Caco-2 (cell line): ENCODE data around the gene TRAPPC4. TPM values are rescaled to one million over a fixed set of nuclear protein-coding genes. Genes with fewer than 3 reads are reported as not detected.
A peak's percentile ranks its signal among the peaks of the same experiment; 100 is the strongest.
"Not testable (repeated sequence)": the region's sequence is repeated elsewhere in the genome, so short reads cannot be mapped to it uniquely, and the experiment has no call there.

ENCODE experiments used
- BruUV-seq: library from RNA; stranded (reverse); fragments of 400-500 nt; replicated peaks from 2 replicates; lab custom pipeline; 2021; lab: Mats Ljungman, UMichigan
- CTCF ChIA-PET: fragments of 300-600 bp; sonication (Branson Sonifier 250); formaldehyde crosslinking; loops from one replicate; lab custom pipeline; 2022; ENCODE audit warnings: antibody characterized with exemption; lab: Charles Lee
- POLR2A ChIA-PET: fragments of 300-600 bp; sonication (Branson Sonifier 250); formaldehyde crosslinking; loops from one replicate; lab custom pipeline; 2022; ENCODE audit warnings: antibody characterized with exemption; lab: Charles Lee
- DNase-seq, 2 experiments: peaks; one replicate each; pipeline versions ENCODE4 v3.0.0 to v3.0.0-alpha.2; 2020 to 2022
- H3K27me3 ChIP-seq: replicated peaks from 2 replicates; pipeline ENCODE4 v1.6.0; 2011; ENCODE audit warnings: low read length; ENCODE audit not compliant: control insufficient read depth, insufficient read depth
- H3K36me3 ChIP-seq: 2 replicates; pipeline ENCODE4 v1.5.1; 2011; ENCODE audit warnings: low read length; ENCODE audit not compliant: control insufficient read depth, insufficient read depth
- H3K4me1 ChIP-seq: fragments of 250-450 bp; sonication (Bioruptor Pico); 2 replicates; pipeline ENCODE4 v1.5.1; 2020; ENCODE audit warnings: mild to moderate bottlenecking
- H3K4me3 ChIP-seq: 2 replicates; pipeline ENCODE4 v1.5.1; 2011; ENCODE audit warnings: low read depth, mild to moderate bottlenecking, control low read depth, low read length
- H3K9me3 ChIP-seq: fragments of 250-450 bp; sonication (Bioruptor Pico); 2 replicates; pipeline ENCODE4 v1.5.1; 2020; ENCODE audit warnings: mild to moderate bottlenecking, moderate library complexity
- H3K27ac Mint-ChIP-seq: one replicate; pipeline ENCODE4 v1.8.0; 2022; ENCODE audit warnings: mixed read lengths; ENCODE audit not compliant: unreplicated experiment
- H3K27me3 Mint-ChIP-seq: one replicate; pipeline ENCODE4 v1.8.0; 2022; ENCODE audit warnings: mixed read lengths; ENCODE audit not compliant: insufficient read depth, unreplicated experiment
- H3K36me3 Mint-ChIP-seq: one replicate; pipeline ENCODE4 v1.8.0; 2022; ENCODE audit warnings: mild to moderate bottlenecking, mixed read lengths; ENCODE audit not compliant: insufficient read depth, unreplicated experiment
- H3K4me1 Mint-ChIP-seq: one replicate; pipeline ENCODE4 v1.8.0; 2022; ENCODE audit warnings: low read depth, mixed read lengths; ENCODE audit not compliant: unreplicated experiment
- H3K4me3 Mint-ChIP-seq: one replicate; pipeline ENCODE4 v1.8.0; 2022; ENCODE audit warnings: mild to moderate bottlenecking, moderate library complexity, mixed read lengths; ENCODE audit not compliant: unreplicated experiment
- H3K9me3 Mint-ChIP-seq: one replicate; pipeline ENCODE4 v1.8.0; 2022; ENCODE audit warnings: mixed read lengths; ENCODE audit not compliant: unreplicated experiment
- CTCF ChIP-seq, 2 experiments: fragments of 200-600 bp in 1 of 2; IDR thresholded peaks; 1 replicate in 1 of 2; 2 replicates in 1 of 2; pipeline versions ENCODE4 v1.5.1 to v1.8.0; 2011 to 2022; ENCODE audit warnings: antibody characterized with exemption in 1 of 2, control low read depth in 1 of 2, inconsistent platforms in 1 of 2, low read depth in 1 of 2, low read length in 1 of 2, mild to moderate bottlenecking in 1 of 2, moderate library complexity in 1 of 2; ENCODE audit not compliant: insufficient read depth in 1 of 2, severe bottlenecking in 1 of 2, unreplicated experiment in 1 of 2
- intact Hi-C: fragments of 100-400 bp; cut with micrococcal nuclease; formaldehyde crosslinking; loops from one replicate; pipeline ENCODE4 v1.10.0; 2022; ENCODE audit not compliant: unreplicated experiment
- total RNA-seq: library from RNA; stranded (reverse); gene quantifications from 2 replicates; pipeline ENCODE4 v1.2.3, GENCODE V29; 2022

The TRAPPC4 gene
- total RNA-seq, 1 experiment from 2014 or later, result 118 TPM

- peaks cover 10% of the 10 kb centered on the region for H3K4me1 Mint-ChIP-seq
- no peaks in the 10 kb centered on the region for H3K27me3 Mint-ChIP-seq
- H3K4me3 ChIP-seq, result no peak overlapping the region
- H3K36me3 Mint-ChIP-seq, result peaks cover 95% of the 10 kb centered on the region
- no TSS peak for BruUV-seq
- H3K4me1 ChIP-seq, result peaks cover 24% of the 10 kb centered on the region
- no peaks in the 10 kb centered on the region for H3K9me3 ChIP-seq
- ChIA-PET CTCF (interaction anchor here (0.6 to 2.2 kb wide), 2 partner anchors 15 to 175 kb away, joined by 3 to 5 read pairs; no protein-coding TSS in a partner anchor), POLR2A (interaction anchor here (0.6 to 1.8 kb wide), 8 partner anchors 14 to 87 kb away, joined by 3 to 11 read pairs (median 4); partner anchors contain the start of genes CENATAC, DPAGT1 and HMBS)
- intact Hi-C loops, result no loop called here
- H3K4me3 Mint-ChIP-seq, result peak overlapping the region; percentile 36
- H3K9me3 Mint-ChIP-seq, result no peaks in the 10 kb centered on the region
- H3K27me3 ChIP-seq, result no peaks in the 10 kb centered on the region
- peaks cover 13% of the 10 kb centered on the region for H3K36me3 ChIP-seq
- H3K27ac Mint-ChIP-seq, result peak overlapping the region; percentile 67
- TF ChIP-seq CTCF (IDR thresholded peaks at IDR 0.05; ENCODE audit: insufficient read depth in 1 of 2, low read depth in 1 of 2, low read length in 1 of 2, severe bottlenecking in 1 of 2, unreplicated experiment in 1 of 2), result peak; percentile 47 to 55
- DNase-seq, result peak in 1 of 2 experiments; percentile 75
Observed at GRCh38 chr11:119015054-119015611, 3.4 kb upstream of the TRAPPC4 start.

GRCh38 chr11:119016216-119017009 is 2.2 kb upstream of the TRAPPC4 start:
- Mint-ChIP-seq H3K4me3 (peak overlapping the region; percentile 96), H3K27ac (no peak overlapping the region), H3K36me3 (peaks cover 96% of the 10 kb centered on the region), H3K9me3 (no peaks in the 10 kb centered on the region), H3K4me1 (peaks cover 15% of the 10 kb centered on the region), H3K27me3 (no peaks in the 10 kb centered on the region)
- intact Hi-C loops, result no loop called here
- Histone ChIP-seq H3K27me3 (no peaks in the 10 kb centered on the region), H3K4me1 (peaks cover 31% of the 10 kb centered on the region), H3K36me3 (peaks cover 12% of the 10 kb centered on the region), H3K9me3 (no peaks in the 10 kb centered on the region), H3K4me3 (peak overlapping the region; percentile 19)
- ChIA-PET POLR2A (interaction anchor here (0.6 to 1.8 kb wide), 2 partner anchors 17 to 387 kb away, joined by 4 to 11 read pairs; no protein-coding TSS in a partner anchor), CTCF (no interaction called here)
- DNase-seq, result no peak
- TF ChIP-seq CTCF (IDR thresholded peaks at IDR 0.05; ENCODE audit: insufficient read depth in 1 of 2, low read depth in 1 of 2, low read length in 1 of 2, severe bottlenecking in 1 of 2, unreplicated experiment in 1 of 2), result no peak
- BruUV-seq, result no TSS peak

GRCh38 chr11:119017377-119017776 is 1.2 kb upstream of the TRAPPC4 start:
- H3K27me3 ChIP-seq, CTCF ChIA-PET, BruUV-seq, H3K9me3 Mint-ChIP-seq, DNase-seq, H3K27me3 Mint-ChIP-seq, intact Hi-C loops, H3K9me3 ChIP-seq: not testable (repeated sequence)
- Histone ChIP-seq H3K36me3 (peaks cover 12% of the 10 kb centered on the region), H3K4me3 (peak overlapping the region; percentile 91), H3K4me1 (peaks cover 41% of the 10 kb centered on the region)
- peaks cover 23% of the 10 kb centered on the region for H3K4me1 Mint-ChIP-seq
- POLR2A ChIA-PET, result interaction anchor here (0.7 to 1.0 kb wide), 3 partner anchors 67 to 151 kb away, joined by 3 read pairs; partner anchors contain the start of genes DPAGT1 and HMBS
- peaks cover 99% of the 10 kb centered on the region for H3K36me3 Mint-ChIP-seq
- peak overlapping the region; percentile 98 for H3K27ac Mint-ChIP-seq
- H3K4me3 Mint-ChIP-seq, result peak overlapping the region; percentile 96
